Spleen (tissue), 7 donors: ENCODE measurements around the gene SOSTDC1.

Experiments used
- POLR2A ChIP-seq, 3 donors: fragments of 450-650 bp; IDR thresholded peaks; one replicate each; pipeline ENCODE4 v1.5.1; 2017; ENCODE audit warnings: antibody characterized with exemption in 3 of 3, mild to moderate bottlenecking in 1 of 3
- TF ChIP-seq, protein P1 (sequence below), 11 experiments: fragments of 200-600 bp in 7 of 11; fragments of 450-650 bp in 4 of 11; sonication (generic) in 4 of 11; IDR thresholded peaks in 8 of 11; conservative IDR thresholded peaks in 3 of 11; 1 replicate in 7 of 11; 2 replicates in 4 of 11; pipeline versions ENCODE4 v1.4.0 to v1.8.0; 2016 to 2021; ENCODE audit warnings: antibody characterized with exemption in 11 of 11, inconsistent platforms in 4 of 11, mild to moderate bottlenecking in 1 of 11
- donor health status: DM: no; HTN: no; CAD: no; lungs with moderate emphysema.
- donor health status: DM: no; HTN: no; CAD: no.
- donor health status: DM: no; HTN: no; CAD: no.

DNA sequence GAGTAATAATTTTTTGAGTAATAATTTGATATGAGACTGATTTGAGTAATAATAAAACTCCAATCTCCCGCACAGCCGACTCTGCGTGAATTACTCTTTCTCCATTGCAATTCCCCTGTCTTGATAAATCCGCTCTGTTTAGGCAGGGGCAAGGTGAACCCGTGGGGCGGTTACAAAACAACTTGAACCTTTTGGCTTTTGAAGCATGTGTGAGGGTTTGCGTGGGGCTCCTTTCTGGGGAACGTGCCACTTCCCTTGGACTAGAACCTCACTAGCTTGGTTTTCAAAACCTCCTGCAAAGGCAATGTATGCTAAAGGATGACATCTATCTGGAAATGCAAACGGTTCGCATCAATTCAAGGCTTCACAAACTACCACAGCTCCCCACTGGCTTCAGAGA is 45.7 kb downstream of the SOSTDC1 start:
- TF ChIP-seq, protein P1, sequence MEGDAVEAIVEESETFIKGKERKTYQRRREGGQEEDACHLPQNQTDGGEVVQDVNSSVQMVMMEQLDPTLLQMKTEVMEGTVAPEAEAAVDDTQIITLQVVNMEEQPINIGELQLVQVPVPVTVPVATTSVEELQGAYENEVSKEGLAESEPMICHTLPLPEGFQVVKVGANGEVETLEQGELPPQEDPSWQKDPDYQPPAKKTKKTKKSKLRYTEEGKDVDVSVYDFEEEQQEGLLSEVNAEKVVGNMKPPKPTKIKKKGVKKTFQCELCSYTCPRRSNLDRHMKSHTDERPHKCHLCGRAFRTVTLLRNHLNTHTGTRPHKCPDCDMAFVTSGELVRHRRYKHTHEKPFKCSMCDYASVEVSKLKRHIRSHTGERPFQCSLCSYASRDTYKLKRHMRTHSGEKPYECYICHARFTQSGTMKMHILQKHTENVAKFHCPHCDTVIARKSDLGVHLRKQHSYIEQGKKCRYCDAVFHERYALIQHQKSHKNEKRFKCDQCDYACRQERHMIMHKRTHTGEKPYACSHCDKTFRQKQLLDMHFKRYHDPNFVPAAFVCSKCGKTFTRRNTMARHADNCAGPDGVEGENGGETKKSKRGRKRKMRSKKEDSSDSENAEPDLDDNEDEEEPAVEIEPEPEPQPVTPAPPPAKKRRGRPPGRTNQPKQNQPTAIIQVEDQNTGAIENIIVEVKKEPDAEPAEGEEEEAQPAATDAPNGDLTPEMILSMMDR (IDR thresholded peaks at IDR 0.05 in 8 of 11, conservative IDR thresholded peaks at IDR 0.05 in 3 of 11), result no peak
- no peak for TF ChIP-seq POLR2A (IDR thresholded peaks at IDR 0.05)
